Measurements from ENCODE around the gene OSBPL5. TPM values are rescaled to one million over a fixed set of nuclear protein-coding genes. Genes with fewer than 3 reads are reported as not detected.

The OSBPL5 gene
- total RNA-seq, 1 experiment from 2014 or later: 6.4 TPM

- intact Hi-C loops (cut with micrococcal nuclease; ENCODE audit: unreplicated experiment): no loop called here
- ChIA-PET CTCF (no interaction called here), POLR2A (ENCODE audit: unreplicated experiment) (no interaction called here)
These were observed 32.1 kb upstream of the OSBPL5 start for GRCh38 chr11:3197044-3197695.

GRCh38 chr11:3196161-3197043, 31.3 kb upstream of the OSBPL5 start:
- Histone ChIP-seq H3K4me2 (no peak overlapping the region), H3K4me1 (replicated peaks; ENCODE audit: insufficient read depth) (no peaks in the 10 kb centered on the region), H3K79me2 (ENCODE audit: low read depth) (no peaks in the 10 kb centered on the region), H3F3A (ENCODE audit: insufficient read depth, low read depth) (no peaks in the 10 kb centered on the region), H3K36me3 (ENCODE audit: low read depth) (no peaks in the 10 kb centered on the region), H3K27me3 (ENCODE audit: insufficient read depth, low read depth) (peaks cover 24% of the 10 kb centered on the region), H4K20me1 (ENCODE audit: insufficient read depth) (no peaks in the 10 kb centered on the region), H3K27ac (no peak overlapping the region), H3K9me3 (ENCODE audit: insufficient read depth, low read depth) (no peaks in the 10 kb centered on the region), H3K4me3 (no peak overlapping the region), H2AFZ (no peak overlapping the region), H3K9me2 (ENCODE audit: insufficient read depth) (no peaks in the 10 kb centered on the region)
- intact Hi-C loops (cut with micrococcal nuclease; ENCODE audit: unreplicated experiment): no loop called here
- no peak for DNase-seq
- ChIA-PET POLR2A (ENCODE audit: unreplicated experiment) (interaction anchor here (0.6 kb wide), 1 partner anchor 79 kb away, joined by 12 read pairs; no protein-coding TSS in a partner anchor), CTCF (no interaction called here)
- no TSS peak for BruUV-seq (replicated peaks)
- TF ChIP-seq EZH2 (IDR thresholded peaks at IDR 0.05; ENCODE audit: low read depth) (no peak), CTCF (conservative IDR thresholded peaks at IDR 0.05) (no peak)

More at GRCh38 chr11:3197044-3197695, 32.1 kb upstream of the OSBPL5 start:
- H3F3A ChIP-seq (ENCODE audit: insufficient read depth, low read depth): no peaks in the 10 kb centered on the region
- no peaks in the 10 kb centered on the region for H4K20me1 ChIP-seq (ENCODE audit: insufficient read depth)
- no peaks in the 10 kb centered on the region for H3K9me3 ChIP-seq (ENCODE audit: insufficient read depth, low read depth)
- H3K4me3 ChIP-seq: no peak overlapping the region
- H3K36me3 ChIP-seq (ENCODE audit: low read depth): no peaks in the 10 kb centered on the region
- H3K9me2 ChIP-seq (ENCODE audit: insufficient read depth): no peaks in the 10 kb centered on the region
- no peak for DNase-seq
- no peaks in the 10 kb centered on the region for H3K4me1 ChIP-seq (replicated peaks; ENCODE audit: insufficient read depth)
- H3K4me2 ChIP-seq: no peak overlapping the region
- H2AFZ ChIP-seq: no peak overlapping the region
- no TSS peak for BruUV-seq (replicated peaks)
- H3K27ac ChIP-seq: no peak overlapping the region
- TF ChIP-seq CTCF (conservative IDR thresholded peaks at IDR 0.05) (no peak), EZH2 (IDR thresholded peaks at IDR 0.05; ENCODE audit: low read depth) (no peak)
- no peaks in the 10 kb centered on the region for H3K79me2 ChIP-seq (ENCODE audit: low read depth)
- H3K27me3 ChIP-seq (ENCODE audit: insufficient read depth, low read depth): peaks cover 32% of the 10 kb centered on the region

- ChIA-PET POLR2A (ENCODE audit: unreplicated experiment) (no interaction called here), CTCF (no interaction called here)
- no peak overlapping the region for H2AFZ ChIP-seq
- no peaks in the 10 kb centered on the region for H3F3A ChIP-seq (ENCODE audit: insufficient read depth, low read depth)
- H3K9me3 ChIP-seq (ENCODE audit: insufficient read depth, low read depth): no peaks in the 10 kb centered on the region
- no peaks in the 10 kb centered on the region for H4K20me1 ChIP-seq (ENCODE audit: insufficient read depth)
- H3K27me3 ChIP-seq (ENCODE audit: insufficient read depth, low read depth): peaks cover 25% of the 10 kb centered on the region
- H3K4me2 ChIP-seq: no peak overlapping the region
- H3K4me1 ChIP-seq (replicated peaks; ENCODE audit: insufficient read depth): no peaks in the 10 kb centered on the region
- H3K4me3 ChIP-seq: no peak overlapping the region
- H3K36me3 ChIP-seq (ENCODE audit: low read depth): no peaks in the 10 kb centered on the region
- H3K9me2 ChIP-seq (ENCODE audit: insufficient read depth): no peaks in the 10 kb centered on the region
- H3K79me2 ChIP-seq (ENCODE audit: low read depth): no peaks in the 10 kb centered on the region
- no TSS peak for BruUV-seq (replicated peaks)
- intact Hi-C loops (cut with micrococcal nuclease; ENCODE audit: unreplicated experiment): no loop called here
- TF ChIP-seq EZH2 (IDR thresholded peaks at IDR 0.05; ENCODE audit: low read depth): no peak
- no peak for TF ChIP-seq CTCF (conservative IDR thresholded peaks at IDR 0.05)
- H3K27ac ChIP-seq: no peak overlapping the region
- no peak for DNase-seq
These were observed 30.4 kb upstream of the OSBPL5 start for GRCh38 chr11:3195251-3196160.
